GM23338 (cell line): Measurements from ENCODE around the gene IGF2R. TPM values are rescaled to one million over a fixed set of nuclear protein-coding genes. Genes with fewer than 3 reads are reported as not detected.

Source experiments
- ATAC-seq: fragments of 200-7000 bp; cut with Tn5 transposase; 3 replicates; pipeline ENCODE4 v1.9.1; 2020
- DNase-seq: peaks from one replicate; pipeline ENCODE4 v3.0.0-alpha.2; 2015; ENCODE audit warnings: low spot score
- H2AFZ ChIP-seq: fragments of 200-600 bp; sonication (generic); 2 replicates; pipeline ENCODE4 v1.8.0; 2016; ENCODE audit warnings: antibody characterized with exemption, mild to moderate bottlenecking, moderate library complexity
- H3F3A ChIP-seq: fragments of 200-600 bp; sonication (generic); replicated peaks from 2 replicates; pipeline ENCODE4 v1.8.0; 2017; ENCODE audit warnings: antibody characterized with exemption, mixed run types, low read depth
- H3K27ac ChIP-seq: fragments of 200-600 bp; sonication (generic); 2 replicates; pipeline ENCODE4 v1.6.1; 2016; ENCODE audit warnings: low read depth
- H3K27me3 ChIP-seq: fragments of 200-600 bp; sonication (generic); 2 replicates; pipeline ENCODE4 v1.8.0; 2016; ENCODE audit warnings: mild to moderate bottlenecking, mixed run types, moderate library complexity; ENCODE audit not compliant: insufficient read depth
- H3K36me3 ChIP-seq: fragments of 200-600 bp; sonication (generic); 2 replicates; pipeline ENCODE4 v1.8.0; 2016; ENCODE audit warnings: mild to moderate bottlenecking; ENCODE audit not compliant: insufficient read depth
- H3K4me1 ChIP-seq: fragments of 200-600 bp; sonication (generic); 2 replicates; pipeline ENCODE4 v1.8.0; 2016; ENCODE audit warnings: mild to moderate bottlenecking, moderate library complexity; ENCODE audit not compliant: insufficient read depth
- H3K4me2 ChIP-seq: fragments of 200-600 bp; sonication (generic); 2 replicates; pipeline ENCODE4 v1.7.1; 2017; ENCODE audit warnings: mixed run types
- H3K4me3 ChIP-seq: fragments of 200-600 bp; sonication (generic); 2 replicates; pipeline ENCODE4 v1.6.1; 2016; ENCODE audit warnings: mixed run types
- H3K79me2 ChIP-seq: fragments of 200-600 bp; sonication (generic); replicated peaks from 2 replicates; pipeline ENCODE4 v1.8.0; 2017; ENCODE audit warnings: mild to moderate bottlenecking; ENCODE audit not compliant: insufficient read depth
- H3K9me2 ChIP-seq: fragments of 200-600 bp; sonication (generic); 2 replicates; pipeline ENCODE4 v1.8.0; 2017; ENCODE audit not compliant: insufficient read depth
- H4K20me1 ChIP-seq: fragments of 200-600 bp; sonication (generic); replicated peaks from 2 replicates; pipeline ENCODE4 v1.8.0; 2017; ENCODE audit warnings: mild to moderate bottlenecking; ENCODE audit not compliant: insufficient read depth
- H3K27ac Mint-ChIP-seq: 2 replicates; pipeline ENCODE4 v1.8.0; 2020; ENCODE audit warnings: inconsistent platforms, mild to moderate bottlenecking, moderate library complexity, mixed read lengths
- H3K27me3 Mint-ChIP-seq: 3 replicates; pipeline ENCODE4 v1.8.0; 2022; ENCODE audit warnings: low read depth, mild to moderate bottlenecking, moderate library complexity, mixed read lengths, inconsistent platforms; ENCODE audit not compliant: insufficient read depth, poor library complexity
- H3K36me3 Mint-ChIP-seq: 3 replicates; pipeline ENCODE4 v1.8.0; 2021; ENCODE audit warnings: low read depth, mild to moderate bottlenecking, inconsistent platforms, moderate library complexity, mixed read lengths
- H3K4me1 Mint-ChIP-seq: 3 replicates; pipeline ENCODE4 v1.8.0; 2020; ENCODE audit warnings: mild to moderate bottlenecking, inconsistent platforms, mixed read lengths
- H3K4me3 Mint-ChIP-seq: 3 replicates; pipeline ENCODE4 v1.8.0; 2021; ENCODE audit warnings: moderate library complexity, mild to moderate bottlenecking, inconsistent platforms, mixed read lengths
- H3K9me3 Mint-ChIP-seq: 3 replicates; pipeline ENCODE4 v1.8.0; 2020; ENCODE audit warnings: moderate library complexity, mild to moderate bottlenecking, inconsistent platforms, mixed read lengths
- CREB1 ChIP-seq: fragments of 250-450 bp; sonication (Bioruptor Pico); IDR thresholded peaks from 2 replicates; pipeline ENCODE4 v1.5.0; 2020; ENCODE audit warnings: low read depth, mild to moderate bottlenecking, moderate library complexity
- CTCF ChIP-seq, 2 experiments: fragments of 200-600 bp in 1 of 2; sonication (generic) in 1 of 2; conservative IDR thresholded peaks; 2 replicates each; pipeline versions ENCODE4 v1.5.1 to v1.6.1; 2016 to 2017; ENCODE audit warnings: antibody characterized with exemption in 2 of 2, low read depth in 2 of 2, mild to moderate bottlenecking in 2 of 2, moderate library complexity in 1 of 2
- ETS1 ChIP-seq: IDR thresholded peaks from 2 replicates; pipeline ENCODE4 v1.6.1; 2016; ENCODE audit warnings: antibody characterized with exemption
- EZH2 ChIP-seq: fragments of 200-600 bp; sonication (generic); IDR thresholded peaks from one replicate; pipeline ENCODE4 v1.8.0; 2017; ENCODE audit warnings: antibody characterized with exemption, mild to moderate bottlenecking, low read depth; ENCODE audit not compliant: unreplicated experiment
- EZH2phosphoT487 ChIP-seq: fragments of 200-600 bp; sonication (generic); IDR thresholded peaks from one replicate; pipeline ENCODE4 v1.8.1; 2018; ENCODE audit warnings: antibody characterized with exemption; ENCODE audit not compliant: unreplicated experiment
- JUNB ChIP-seq: IDR thresholded peaks from one replicate; pipeline ENCODE4 v1.6.1; 2016; ENCODE audit warnings: antibody characterized with exemption; ENCODE audit not compliant: unreplicated experiment
- NANOG ChIP-seq: IDR thresholded peaks from 2 replicates; pipeline ENCODE4 v1.6.1; 2016; ENCODE audit warnings: antibody characterized with exemption, borderline replicate concordance
- POLR2AphosphoS5 ChIP-seq: IDR thresholded peaks from 2 replicates; pipeline ENCODE4 v1.6.1; 2016; ENCODE audit warnings: antibody characterized with exemption, low read depth
- REST ChIP-seq: IDR thresholded peaks from one replicate; pipeline ENCODE4 v1.6.1; 2018; ENCODE audit warnings: antibody characterized with exemption; ENCODE audit not compliant: unreplicated experiment
- STAT1 ChIP-seq: IDR thresholded peaks from one replicate; pipeline ENCODE4 v1.6.1; 2016; ENCODE audit warnings: antibody characterized with exemption; ENCODE audit not compliant: unreplicated experiment
- ZNF114 ChIP-seq: fragments of 250-450 bp; sonication (Bioruptor Pico); IDR thresholded peaks from 2 replicates; pipeline ENCODE4 v1.5.0; 2020; ENCODE audit warnings: mild to moderate bottlenecking, moderate library complexity
- ZNF331 ChIP-seq: fragments of 250-450 bp; sonication (Bioruptor Pico); IDR thresholded peaks from 2 replicates; pipeline ENCODE4 v1.5.0; 2020; ENCODE audit warnings: low read depth, mild to moderate bottlenecking, moderate library complexity
- ZNF462 ChIP-seq: fragments of 250-450 bp; sonication (Bioruptor Pico); IDR thresholded peaks from 2 replicates; pipeline ENCODE4 v1.5.0; 2020; ENCODE audit warnings: mild to moderate bottlenecking, moderate library complexity
- polyA plus RNA-seq: library from polyadenylated mRNA; unstranded; fragments of >200 nt; fragmentation: Nextera tagmentation; extraction: Ambion mirVana; gene quantifications from 2 replicates; pipeline ENCODE4 v1.2.1, GENCODE V29; 2016
- total RNA-seq: library from RNA; depleted of rRNA; stranded (reverse); fragments of >200 nt; shearing (Covaris generic); gene quantifications from 2 replicates; pipeline ENCODE4 v1.2.3, GENCODE V29; 2014

IGF2R gene
- total and polyA plus RNA-seq, 2 experiments from 2014 or later = 12.5 to 76.4 TPM

GRCh38 chr6:160070427-160070826 is 101.5 kb downstream of the IGF2R start:
- no peak overlapping the region for H3K27ac ChIP-seq
- H2AFZ ChIP-seq = no peak overlapping the region
- no peak overlapping the region for H3K4me3 Mint-ChIP-seq
- no peaks in the 10 kb centered on the region for H3K79me2 ChIP-seq
- H3F3A ChIP-seq = no peaks in the 10 kb centered on the region
- peaks cover 15% of the 10 kb centered on the region for H3K36me3 ChIP-seq
- H3K27ac Mint-ChIP-seq = no peak overlapping the region
- no peaks in the 10 kb centered on the region for H3K4me1 ChIP-seq
- TF ChIP-seq STAT1 = no peak
- TF ChIP-seq JUNB = no peak
- TF ChIP-seq POLR2AphosphoS5 = no peak
- no peak for TF ChIP-seq REST
- no peak for TF ChIP-seq ETS1
- no peak for TF ChIP-seq EZH2
- no peak for TF ChIP-seq ZNF462 (CRISPR knock-in tag)
- no peak for TF ChIP-seq EZH2phosphoT487
- TF ChIP-seq CTCF (conservative IDR thresholded peaks at IDR 0.05; ENCODE audit: low read depth in 2 of 2) = no peak
- TF ChIP-seq ZNF331 (CRISPR knock-in tag) = no peak
- no peak for TF ChIP-seq CREB1 (CRISPR knock-in tag)
- no peak for TF ChIP-seq ZNF114 (CRISPR knock-in tag)
- no peak for TF ChIP-seq NANOG
- ATAC-seq (no peak), DNase-seq (no peak)
- no peaks in the 10 kb centered on the region for H3K9me3 Mint-ChIP-seq
- H4K20me1 ChIP-seq = no peaks in the 10 kb centered on the region; the same call in 1 of the 2 replicates
- no peaks in the 10 kb centered on the region for H3K27me3 ChIP-seq
- peaks cover 84% of the 10 kb centered on the region for H3K36me3 Mint-ChIP-seq
- H3K4me3 ChIP-seq = no peak overlapping the region
- no peaks in the 10 kb centered on the region for H3K9me2 ChIP-seq
- no peaks in the 10 kb centered on the region for H3K4me1 Mint-ChIP-seq
- H3K27me3 Mint-ChIP-seq = peaks cover 6% of the 10 kb centered on the region
- no peak overlapping the region for H3K4me2 ChIP-seq
